ENCODE data around the gene ADM.

DNA sequence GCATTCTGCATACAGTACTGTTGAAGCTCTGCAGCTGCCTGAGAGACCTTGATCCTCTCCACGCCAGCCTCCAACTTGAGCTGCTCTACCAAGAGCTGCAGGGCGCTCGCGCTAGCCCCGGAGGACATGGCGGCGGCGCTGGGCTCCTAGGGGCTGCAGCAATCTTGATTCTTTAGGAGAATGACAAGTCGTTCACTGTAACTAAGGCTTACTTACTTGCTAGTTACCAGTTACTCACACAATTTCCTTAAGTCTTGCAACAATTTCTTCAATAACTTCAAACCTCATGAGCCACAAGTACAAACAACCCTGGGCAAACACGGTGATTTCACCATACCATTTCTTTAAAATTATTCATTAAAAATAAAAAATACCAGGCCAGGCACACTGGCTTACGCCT is 32.7 kb upstream of the ADM start:
- TF ChIP-seq, protein P1, sequence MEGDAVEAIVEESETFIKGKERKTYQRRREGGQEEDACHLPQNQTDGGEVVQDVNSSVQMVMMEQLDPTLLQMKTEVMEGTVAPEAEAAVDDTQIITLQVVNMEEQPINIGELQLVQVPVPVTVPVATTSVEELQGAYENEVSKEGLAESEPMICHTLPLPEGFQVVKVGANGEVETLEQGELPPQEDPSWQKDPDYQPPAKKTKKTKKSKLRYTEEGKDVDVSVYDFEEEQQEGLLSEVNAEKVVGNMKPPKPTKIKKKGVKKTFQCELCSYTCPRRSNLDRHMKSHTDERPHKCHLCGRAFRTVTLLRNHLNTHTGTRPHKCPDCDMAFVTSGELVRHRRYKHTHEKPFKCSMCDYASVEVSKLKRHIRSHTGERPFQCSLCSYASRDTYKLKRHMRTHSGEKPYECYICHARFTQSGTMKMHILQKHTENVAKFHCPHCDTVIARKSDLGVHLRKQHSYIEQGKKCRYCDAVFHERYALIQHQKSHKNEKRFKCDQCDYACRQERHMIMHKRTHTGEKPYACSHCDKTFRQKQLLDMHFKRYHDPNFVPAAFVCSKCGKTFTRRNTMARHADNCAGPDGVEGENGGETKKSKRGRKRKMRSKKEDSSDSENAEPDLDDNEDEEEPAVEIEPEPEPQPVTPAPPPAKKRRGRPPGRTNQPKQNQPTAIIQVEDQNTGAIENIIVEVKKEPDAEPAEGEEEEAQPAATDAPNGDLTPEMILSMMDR (IDR thresholded peaks at IDR 0.05; ENCODE audit: low read length), result no peak
- no peak for TF ChIP-seq EZH2 (optimal IDR thresholded peaks at IDR 0.05; ENCODE audit: low read depth, low read length)

All from MM.1S (cell line).